ENCODE measurements around the gene SYNDIG1.

GRCh38 chr20:24617080-24617432 lies 147.6 kb downstream of the SYNDIG1 start:
- TF ChIP-seq EP300 (IDR thresholded peaks at IDR 0.05) (no peak), CTCF (IDR thresholded peaks at IDR 0.05) (no peak)

Data from tibial nerve (tissue), 4 donors.